GM21447 (cell line): ENCODE results near the gene MT1H.
A peak's percentile ranks its signal among the peaks of the same experiment; 100 is the strongest.
"Not testable (repeated sequence)": the region's sequence is repeated elsewhere in the genome, so short reads cannot be mapped to it uniquely, and the experiment has no call there.

Source experiments
- ATAC-seq: cut with Tn5 transposase; IDR thresholded peaks from one replicate; pipeline ENCODE4 v1.9.1; 2021; ENCODE audit not compliant: unreplicated experiment

The MT1H gene

DNA sequence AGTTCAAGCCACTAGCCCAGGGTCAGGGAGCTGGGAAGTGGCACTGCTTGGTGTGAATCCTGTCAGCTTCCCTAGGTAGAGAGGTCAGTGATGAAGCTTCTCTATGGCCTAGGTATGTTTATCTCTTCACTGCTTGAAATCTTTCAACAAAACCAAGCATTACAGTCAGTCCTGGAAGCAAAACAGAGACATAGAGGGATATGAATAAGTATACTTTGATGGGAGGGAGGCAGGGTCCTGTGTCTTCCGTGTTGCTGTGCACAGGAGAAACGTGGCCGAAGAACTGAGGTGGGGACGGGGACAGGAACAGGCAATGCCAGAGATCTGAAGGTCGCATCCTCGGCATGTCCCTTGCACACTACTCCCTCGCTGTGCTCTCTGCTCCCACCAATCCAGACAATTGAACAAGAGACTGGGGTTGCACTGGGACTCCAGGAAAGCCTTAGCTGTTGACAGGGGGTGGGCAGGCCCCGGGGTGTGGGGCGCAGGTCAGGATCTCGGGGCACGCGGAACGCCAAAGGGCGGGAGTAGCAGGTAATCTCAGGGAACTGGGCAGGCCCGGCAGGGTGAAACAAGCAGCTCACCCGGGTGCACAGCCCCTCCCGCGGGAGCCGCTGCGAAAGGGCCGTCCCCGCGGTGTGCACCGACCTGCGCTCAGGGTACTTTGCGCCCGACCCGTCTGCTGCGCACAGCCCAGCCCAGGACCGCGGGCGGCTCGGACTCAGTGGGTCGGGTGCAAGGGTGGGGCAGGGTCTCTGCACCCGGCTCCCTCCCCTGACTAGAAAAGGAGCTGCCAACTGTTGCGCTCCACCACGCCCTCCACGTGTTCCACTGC is at the start of gene MT1H:
MT1H (plus strand) TSS at position 810 of the 835 bp plus-strand sequence. CDS start 71 bp downstream, outside the sequence.
- no peak for ATAC-seq

DNA sequence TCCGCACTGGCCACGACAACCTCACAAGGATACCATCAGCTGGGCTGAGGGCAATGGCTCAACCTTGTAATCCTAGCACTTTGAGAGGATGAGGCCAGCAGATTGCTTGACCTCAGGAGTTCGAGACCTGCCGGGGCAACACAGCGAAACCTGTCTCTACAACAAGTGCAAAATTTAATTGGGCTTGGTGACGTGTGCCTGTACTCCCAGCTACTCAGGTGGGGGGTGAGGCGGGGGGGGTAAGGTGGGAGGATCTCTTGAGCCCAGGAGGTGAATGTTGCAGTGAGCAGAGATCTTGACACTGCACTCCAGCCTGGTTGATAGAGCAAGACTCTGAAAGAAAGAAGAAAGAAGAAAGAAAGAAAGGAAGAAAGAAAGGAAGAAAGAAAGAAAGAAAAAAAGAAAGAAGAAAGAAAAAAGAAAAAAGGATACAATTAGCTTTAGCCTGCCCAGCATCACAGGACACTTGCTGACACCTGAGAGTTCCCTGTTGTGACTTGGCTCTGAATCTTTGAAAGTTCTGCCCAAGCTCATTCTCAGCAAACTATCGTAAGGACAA is 49.2 kb upstream of the MT1H start:
- no peak for ATAC-seq

GRCh38 chr16:56621665-56622445 is 47.8 kb upstream of the MT1H start:
- ATAC-seq, result not testable (repeated sequence)

DNA sequence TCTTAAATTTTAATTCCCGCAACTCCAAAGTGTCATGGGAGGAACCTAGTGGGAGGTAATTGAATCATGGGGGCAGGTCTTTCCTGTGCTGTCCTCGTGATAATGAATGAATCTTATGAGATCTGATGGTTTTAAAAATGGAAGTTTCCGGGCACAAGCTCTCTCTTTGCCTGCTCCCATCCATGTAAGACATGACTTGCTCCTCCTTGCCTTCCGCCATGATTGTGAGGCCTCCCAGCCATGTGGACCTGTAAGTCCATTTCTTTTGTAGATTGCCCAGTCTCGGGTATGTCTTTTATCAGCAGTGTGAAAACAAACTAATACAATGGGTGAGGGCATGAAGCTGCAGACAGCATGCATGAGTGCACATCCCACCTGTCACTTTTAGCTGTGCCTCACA is 46.4 kb upstream of the MT1H start:
- ATAC-seq, result not testable (repeated sequence)

DNA sequence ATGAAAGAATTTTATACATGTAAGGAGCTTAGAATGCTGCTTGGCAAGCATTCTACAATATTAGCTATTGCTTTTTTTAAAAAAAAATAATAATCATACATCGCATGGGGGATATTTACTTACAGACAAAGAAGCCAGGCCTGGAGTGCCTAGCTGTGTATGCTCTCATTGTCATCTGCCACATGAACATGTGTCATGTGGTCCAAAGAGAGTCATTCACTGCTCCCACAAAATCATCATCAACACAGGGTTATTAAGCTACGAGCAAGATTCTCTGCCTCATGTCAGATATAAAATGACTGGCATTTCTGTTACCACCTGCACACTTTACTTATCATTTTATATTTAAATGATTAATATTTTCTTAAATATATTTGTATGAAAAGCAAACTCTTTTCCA is 46.0 kb upstream of the MT1H start:
- ATAC-seq, result no peak

GRCh38 chr16:56625140-56625942 is 44.3 kb upstream of the MT1H start, which contains the start of gene MT1E:
Gene MT1E (plus strand): TSS chr16:56625781. CDS start chr16:56625852, 71 bp downstream.
- no peak for ATAC-seq

DNA sequence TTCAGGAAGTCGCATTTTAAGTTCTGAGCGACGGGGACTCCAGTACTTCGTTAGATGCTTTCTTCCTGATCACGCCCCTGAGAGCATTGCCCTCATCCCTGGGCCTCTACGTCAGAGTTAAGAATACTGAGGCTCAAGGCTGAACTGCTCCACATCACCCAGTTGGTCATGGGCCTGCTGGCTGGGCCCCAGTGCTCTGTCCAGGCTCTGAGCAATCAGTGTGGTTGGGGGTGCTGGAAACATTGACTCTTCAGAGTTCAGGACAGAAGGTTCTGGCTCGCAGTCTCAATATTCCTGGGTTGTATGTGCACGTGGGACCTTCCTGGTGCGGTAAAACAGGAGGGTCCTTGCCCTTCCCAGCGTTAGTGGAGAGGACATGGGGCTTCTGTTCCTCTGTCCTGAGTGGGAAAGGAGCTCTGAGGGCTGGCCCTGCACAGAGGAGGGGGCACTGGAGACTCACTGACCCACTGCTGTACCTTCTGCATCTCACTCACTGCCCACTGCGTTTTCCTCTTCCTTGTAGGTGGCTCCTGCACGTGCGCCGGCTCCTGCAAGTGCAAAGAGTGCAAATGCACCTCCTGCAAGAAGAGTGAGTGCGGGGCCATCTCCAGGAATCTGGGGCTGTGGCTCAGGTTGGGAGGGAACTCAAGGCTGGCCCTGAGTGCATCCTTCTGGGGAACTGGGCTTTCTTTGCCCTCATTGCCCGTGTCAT is 43.5 kb upstream of the MT1H start:
- ATAC-seq, result no peak

GRCh38 chr16:56626685-56627084 is 42.9 kb upstream of the MT1H start:
- no peak for ATAC-seq

DNA sequence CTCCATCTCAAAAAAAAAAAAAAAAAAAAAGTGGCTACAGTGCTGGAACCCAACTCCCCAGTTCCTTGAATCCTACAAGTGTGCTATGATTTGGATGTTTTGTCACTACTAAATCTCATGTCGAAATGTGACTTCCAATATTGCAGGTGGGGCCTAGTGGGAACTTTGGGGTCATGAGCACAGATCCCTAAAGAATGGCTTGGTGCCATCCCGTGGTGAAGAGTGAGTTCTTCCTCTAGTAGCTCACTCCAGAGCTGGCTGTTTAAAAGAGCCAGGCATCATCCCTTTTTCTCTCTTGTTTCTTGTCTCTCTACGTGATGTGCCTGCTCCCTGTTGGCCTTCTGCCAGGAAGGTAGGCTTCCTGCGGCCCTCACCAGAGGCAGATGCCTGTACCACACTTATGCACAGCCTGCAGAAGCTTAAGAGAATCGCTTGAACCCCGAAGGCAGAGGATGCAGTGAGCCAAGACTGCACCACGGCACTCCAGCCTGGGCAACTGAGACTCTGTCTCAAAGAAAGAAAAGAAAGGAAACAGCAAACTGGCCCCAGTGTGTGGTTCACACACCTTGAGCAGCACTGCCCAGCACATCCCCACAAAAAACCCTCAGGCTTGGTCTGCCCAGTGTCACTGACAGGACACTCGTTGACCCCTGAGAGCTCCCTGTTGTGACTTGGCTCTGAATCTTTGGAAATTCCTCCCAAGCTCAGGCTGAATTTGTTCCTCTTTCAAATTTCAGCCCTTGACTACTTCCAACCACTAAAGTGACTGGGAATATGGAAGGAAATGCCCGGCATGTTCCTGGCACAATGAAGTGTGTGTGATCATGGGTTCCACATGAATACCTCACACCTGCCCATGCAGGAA is 40.9 kb upstream of the MT1H start:
- no peak for ATAC-seq

GRCh38 chr16:56629531-56629930 is 40.1 kb upstream of the MT1H start:
- no peak for ATAC-seq

DNA sequence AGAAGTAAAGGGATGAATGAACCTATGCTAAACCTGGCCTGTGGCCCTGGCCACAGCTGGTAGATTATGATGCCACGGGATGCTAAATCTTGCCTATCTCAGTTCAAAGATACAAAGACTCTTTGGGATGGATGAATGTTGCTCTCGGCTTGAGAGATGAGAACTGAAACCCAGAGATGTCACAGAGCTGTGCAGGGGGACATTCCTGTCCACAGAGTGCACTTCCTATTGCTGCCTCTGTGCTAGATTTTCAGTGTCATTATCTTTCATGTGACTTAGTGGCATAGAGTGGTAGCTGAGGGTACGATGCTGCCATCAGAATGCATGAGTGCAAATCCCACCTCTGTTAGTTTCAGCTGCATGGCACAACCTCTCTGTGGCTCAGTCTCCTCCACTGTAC is 39.5 kb upstream of the MT1H start:
- peak; percentile 82 for ATAC-seq

DNA sequence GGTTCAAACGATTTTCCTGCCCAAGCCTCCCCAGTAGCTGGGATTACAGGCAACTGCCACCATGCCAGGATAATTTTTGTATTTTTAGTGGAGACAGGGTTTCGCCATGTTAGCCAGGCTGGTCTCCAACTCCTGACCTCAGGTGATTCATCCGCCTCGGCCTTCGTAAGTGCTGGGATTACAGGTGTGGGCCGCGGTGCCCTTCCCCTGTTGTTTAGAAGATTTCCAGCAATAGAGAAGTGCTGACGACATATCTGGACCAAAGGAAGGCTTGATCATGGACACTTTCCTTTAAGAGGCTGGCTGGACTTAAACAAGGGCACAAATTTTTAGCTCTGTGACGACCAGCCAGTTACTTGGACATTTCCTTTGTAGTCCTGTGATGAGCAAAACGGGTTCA is 38.4 kb upstream of the MT1H start:
- ATAC-seq, result no peak

GRCh38 chr16:56631832-56632155 is 37.8 kb upstream of the MT1H start:
- no peak for ATAC-seq

DNA sequence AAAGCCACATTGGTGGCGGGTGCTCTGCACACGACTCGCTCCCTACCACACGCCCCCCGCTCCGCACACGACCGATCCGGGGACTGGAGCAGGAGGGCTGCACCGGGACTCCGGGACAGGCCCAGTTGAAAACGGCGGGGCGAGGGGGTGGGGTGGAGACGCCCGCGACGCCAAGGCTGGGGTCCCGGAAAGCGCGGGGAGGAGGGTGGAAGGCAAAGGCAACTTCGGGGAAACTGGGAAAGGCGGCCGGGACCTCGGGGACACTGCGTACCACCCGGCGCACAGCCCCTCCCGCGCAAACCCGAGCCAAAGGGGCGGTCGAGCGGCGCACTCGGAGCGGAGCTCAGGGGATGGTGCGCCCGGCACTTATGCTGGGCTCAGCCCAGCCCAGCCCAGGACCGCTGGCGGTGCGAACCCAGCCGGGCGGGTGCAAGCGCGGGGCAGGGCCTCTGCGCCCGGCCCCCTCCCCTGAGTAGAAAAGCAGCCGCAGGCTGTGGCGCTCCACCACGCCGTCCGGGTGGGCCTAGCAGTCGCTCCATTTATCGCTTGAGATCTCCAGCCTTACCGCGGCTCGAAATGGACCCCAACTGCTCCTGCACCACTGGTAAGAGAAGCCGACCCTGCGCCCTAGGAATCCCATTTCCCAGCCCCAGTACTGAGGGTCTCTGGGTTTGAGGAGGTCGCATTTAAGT is 37.3 kb upstream of the MT1H start, which contains the start of gene MT1M:
MT1M (plus strand) TSS at position 504 of the 692 bp plus-strand sequence; CDS start at position 577, 73 bp downstream.
- ATAC-seq, result no peak

DNA sequence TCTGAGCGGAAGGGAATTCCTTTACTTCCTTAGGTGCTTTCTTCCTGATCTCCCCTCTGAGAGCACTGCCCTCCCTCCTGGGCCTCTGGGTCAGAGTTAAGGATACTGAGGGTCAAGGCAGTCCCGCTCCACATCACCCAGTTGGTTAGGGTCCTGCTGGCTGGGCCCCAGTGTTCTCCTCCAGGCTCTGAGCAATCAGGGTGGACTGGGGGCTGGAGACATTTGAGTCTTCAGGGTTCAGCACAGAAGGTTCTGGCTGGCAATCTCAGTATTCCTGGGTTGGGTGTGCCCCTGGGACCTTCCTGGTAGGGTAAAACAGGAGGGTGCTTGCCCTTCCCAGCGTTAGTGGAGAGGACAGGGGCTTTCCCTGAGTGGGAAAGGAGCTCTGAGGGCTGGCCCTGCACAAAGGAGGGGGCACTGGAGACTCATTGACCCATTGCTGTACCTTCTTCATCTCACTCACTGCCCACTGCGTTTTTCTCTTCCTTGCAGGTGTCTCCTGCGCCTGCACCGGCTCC is 36.7 kb upstream of the MT1H start:
- no peak for ATAC-seq

- no peak for ATAC-seq
Measured at GRCh38 chr16:56633535-56633934, 36.1 kb upstream of the MT1H start.

GRCh38 chr16:56634715-56635440 is 34.7 kb upstream of the MT1H start:
- no peak for ATAC-seq

GRCh38 chr16:56635441-56635967 is 34.1 kb upstream of the MT1H start:
- no peak for ATAC-seq
